OCI-LY7 (cell line): ENCODE measurements around the gene UGT1A9. TPM values are rescaled to one million over a fixed set of nuclear protein-coding genes. Genes with fewer than 3 reads are reported as not detected.
"Not testable (repeated sequence)": the region's sequence is repeated elsewhere in the genome, so short reads cannot be mapped to it uniquely, and the experiment has no call there.

Experiments used
- BruUV-seq: library from RNA; stranded (reverse); fragments of 400-500 nt; replicated peaks from 2 replicates; lab custom pipeline; 2021; lab: Mats Ljungman, UMichigan
- CTCF ChIA-PET: fragments of 300-600 bp; sonication (Branson Sonifier 250); formaldehyde crosslinking; loops from one replicate; lab custom pipeline; 2022; ENCODE audit warnings: antibody characterized with exemption; ENCODE audit not compliant: unreplicated experiment; lab: Charles Lee
- POLR2A ChIA-PET: fragments of 300-600 bp; sonication (Branson Sonifier 250); formaldehyde crosslinking; loops from one replicate; lab custom pipeline; 2022; ENCODE audit warnings: antibody characterized with exemption; lab: Charles Lee
- DNase-seq: peaks from one replicate; pipeline ENCODE4 v3.0.0-alpha.2; 2015; ENCODE audit warnings: low spot score
- H2AFZ ChIP-seq: fragments of 200-600 bp; sonication (generic), shearing (Covaris generic); 2 replicates; pipeline ENCODE4 v1.6.1; 2014; ENCODE audit warnings: mild to moderate bottlenecking, antibody characterized with exemption, low read length, moderate library complexity
- H3K27ac ChIP-seq: fragments of 200-600 bp; sonication (generic); 2 replicates; pipeline ENCODE4 v1.5.1; 2014; ENCODE audit warnings: mixed run types, low read depth, mild to moderate bottlenecking, moderate library complexity, low read length, inconsistent platforms; ENCODE audit not compliant: poor library complexity, severe bottlenecking
- H3K36me3 ChIP-seq: fragments of 200-600 bp; sonication (generic); 2 replicates; pipeline ENCODE4 v1.6.1; 2014; ENCODE audit warnings: mild to moderate bottlenecking, antibody characterized with exemption, low read length, moderate library complexity, mixed read lengths; ENCODE audit not compliant: insufficient read depth
- H3K4me1 ChIP-seq: fragments of 200-600 bp; sonication (generic); 2 replicates; pipeline ENCODE4 v1.5.1; 2014; ENCODE audit warnings: mild to moderate bottlenecking, low read length; ENCODE audit not compliant: insufficient read depth, poor library complexity, severe bottlenecking
- H3K4me2 ChIP-seq: fragments of 200-600 bp; sonication (generic); 2 replicates; pipeline ENCODE4 v1.6.1; 2014; ENCODE audit warnings: mild to moderate bottlenecking, low read length
- H3K4me3 ChIP-seq: fragments of 200-600 bp; sonication (generic); 2 replicates; pipeline ENCODE4 v1.5.1; 2014; ENCODE audit warnings: mild to moderate bottlenecking, low read depth, low read length; ENCODE audit not compliant: poor library complexity, severe bottlenecking
- H3K79me2 ChIP-seq: fragments of 200-600 bp; sonication (generic); 2 replicates; pipeline ENCODE4 v1.6.1; 2016; ENCODE audit warnings: low read depth, mild to moderate bottlenecking, low read length, moderate library complexity, mixed read lengths; ENCODE audit not compliant: insufficient read depth
- H3K9me2 ChIP-seq: fragments of 200-600 bp; sonication (generic); 2 replicates; pipeline ENCODE4 v1.6.1; 2016; ENCODE audit warnings: mild to moderate bottlenecking, low read length, mixed read lengths; ENCODE audit not compliant: insufficient read depth
- H3K9me3 ChIP-seq: fragments of 200-600 bp; sonication (generic); 2 replicates; pipeline ENCODE4 v1.6.1; 2014; ENCODE audit warnings: mild to moderate bottlenecking, mixed run types, low read length, mixed read lengths
- H4K20me1 ChIP-seq: fragments of 200-600 bp; sonication (generic); 2 replicates; pipeline ENCODE4 v1.6.1; 2014; ENCODE audit warnings: mild to moderate bottlenecking, antibody characterized with exemption, low read length, moderate library complexity, mixed read lengths; ENCODE audit not compliant: insufficient read depth
- CTCF ChIP-seq: fragments of 200-600 bp; sonication (generic); conservative IDR thresholded peaks from 2 replicates; pipeline ENCODE4 v1.5.1; 2014; ENCODE audit warnings: mild to moderate bottlenecking, antibody characterized with exemption, low read length, moderate library complexity, mixed read lengths
- EZH2phosphoT487 ChIP-seq: fragments of 200-600 bp; sonication (generic); IDR thresholded peaks from 2 replicates; pipeline ENCODE4 v1.6.1; 2018; ENCODE audit warnings: low read depth, borderline replicate concordance, mild to moderate bottlenecking, mixed run types, antibody characterized with exemption, low read length, moderate library complexity, mixed read lengths
- intact Hi-C: fragments of 100-400 bp; cut with micrococcal nuclease; formaldehyde crosslinking; loops from one replicate; pipeline ENCODE4 v1.10.0; 2022; ENCODE audit not compliant: unreplicated experiment
- total RNA-seq, 2 experiments: library from RNA; depleted of rRNA in 1 of 2; stranded (reverse); fragments of >200 nt in 1 of 2; shearing (Covaris generic) in 1 of 2; gene quantifications; 2 replicates each; pipeline ENCODE4 v1.2.3, GENCODE V29; 2014 to 2022

Gene UGT1A9
- total RNA-seq, 2 experiments from 2014 or later: not detected

DNA sequence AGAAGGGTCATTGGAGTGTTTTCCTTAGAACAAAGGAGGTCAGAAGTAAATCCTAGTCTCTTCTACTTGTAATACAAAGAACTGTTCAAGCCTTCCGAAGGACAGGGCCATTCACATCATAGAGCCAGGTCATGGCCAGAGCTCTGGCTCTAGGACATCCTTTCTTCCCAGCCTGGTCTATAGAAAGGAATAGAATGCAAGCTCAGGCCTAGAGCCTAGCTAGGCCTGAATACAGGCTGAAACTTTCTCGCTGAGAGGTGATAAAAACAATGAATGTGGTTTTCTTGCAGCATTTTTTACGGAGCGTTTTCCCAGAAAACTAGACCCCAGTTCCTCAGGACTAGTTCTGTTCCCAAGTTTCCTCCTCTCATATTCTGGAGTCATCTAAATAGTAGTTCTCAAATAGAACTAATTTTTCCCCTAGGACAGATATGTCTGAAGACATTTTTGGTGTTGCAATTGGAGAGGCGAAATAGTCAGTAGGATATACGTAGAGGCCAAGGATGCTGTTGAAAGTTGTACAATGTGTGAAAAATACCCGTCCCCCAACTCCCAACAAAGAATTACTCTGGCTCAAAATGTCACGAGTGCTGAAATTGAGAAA is 27.8 kb downstream of the UGT1A9 start:
- ChIA-PET POLR2A (no interaction called here), CTCF (no interaction called here)
- Histone ChIP-seq H2AFZ (no peak overlapping the region), H3K4me1 (no peaks in the 10 kb centered on the region), H3K27ac (no peak overlapping the region), H3K4me3 (no peak overlapping the region), H3K79me2 (no peaks in the 10 kb centered on the region), H3K9me3 (no peaks in the 10 kb centered on the region), H3K4me2 (no peak overlapping the region), H3K9me2 (no peaks in the 10 kb centered on the region), H4K20me1 (no peaks in the 10 kb centered on the region), H3K36me3 (no peaks in the 10 kb centered on the region)
- BruUV-seq: no TSS peak
- TF ChIP-seq CTCF (no peak), EZH2phosphoT487 (no peak)
- DNase-seq: no peak
- intact Hi-C loops: no loop called here

- intact Hi-C loops: no loop called here
- TF ChIP-seq CTCF (no peak), EZH2phosphoT487 (no peak)
- Histone ChIP-seq H4K20me1 (no peaks in the 10 kb centered on the region), H3K4me1 (no peaks in the 10 kb centered on the region), H3K79me2 (no peaks in the 10 kb centered on the region), H3K4me3 (no peak overlapping the region), H3K27ac (no peak overlapping the region), H3K9me2 (no peaks in the 10 kb centered on the region), H2AFZ (no peak overlapping the region), H3K9me3 (no peaks in the 10 kb centered on the region), H3K36me3 (no peaks in the 10 kb centered on the region), H3K4me2 (no peak overlapping the region)
- no peak for DNase-seq
- BruUV-seq: no TSS peak
- POLR2A ChIA-PET: no interaction called here
- CTCF ChIA-PET: no interaction called here
These were observed 28.4 kb downstream of the UGT1A9 start for GRCh38 chr2:233700028-233700635.

GRCh38 chr2:233700842-233701241 is 29.1 kb downstream of the UGT1A9 start:
- intact Hi-C loops: not testable (repeated sequence)

More at GRCh38 chr2:233700842-233701241, 29.1 kb downstream of the UGT1A9 start:
- POLR2A ChIA-PET, H3K9me3 ChIP-seq, H3K9me2 ChIP-seq, DNase-seq, CTCF ChIA-PET, H3K27ac ChIP-seq, H4K20me1 ChIP-seq, H2AFZ ChIP-seq, H3K4me1 ChIP-seq, H3K79me2 ChIP-seq, H3K4me2 ChIP-seq, H3K4me3 ChIP-seq, H3K36me3 ChIP-seq, BruUV-seq: not testable (repeated sequence)
